ENCODE data around the gene SLC28A2. TPM values are rescaled to one million over a fixed set of nuclear protein-coding genes. Genes with fewer than 3 reads are reported as not detected.

Gene SLC28A2
- total and polyA plus RNA-seq, 5 donors: not detected

GRCh38 chr15:45263854-45264253, 11.8 kb downstream of the SLC28A2 start:
- Histone ChIP-seq H3K27ac (ENCODE audit: low read length) (no peak overlapping the region), H3K4me3 (ENCODE audit: low read length) (no peak overlapping the region), H3K4me1 (ENCODE audit: control insufficient read depth, insufficient read depth, low read length) (no peaks in the 10 kb centered on the region), H3K9me3 (ENCODE audit: control insufficient read depth, low read length) (no peaks in the 10 kb centered on the region), H3K27me3 (ENCODE audit: control insufficient read depth, insufficient read depth) (no peaks in the 10 kb centered on the region)
- intact Hi-C loops (cut with DNase I): loop anchor here in 1 of 4 donors (10.0 kb wide), 1 partner anchor 59 kb away; no protein-coding TSS in a partner anchor
- 95% methylated on average over 2 of the region's 2 CpGs for WGBS
- no peak for DNase-seq
- ATAC-seq: no peak

- Histone ChIP-seq H3K27ac (ENCODE audit: low read length) (no peak overlapping the region), H3K4me3 (ENCODE audit: low read length) (no peak overlapping the region), H3K4me1 (ENCODE audit: control insufficient read depth, insufficient read depth, low read length) (no peaks in the 10 kb centered on the region), H3K27me3 (ENCODE audit: control insufficient read depth, insufficient read depth) (no peaks in the 10 kb centered on the region), H3K9me3 (ENCODE audit: control insufficient read depth, low read length) (no peaks in the 10 kb centered on the region)
- DNase-seq (no peak), ATAC-seq (no peak)
- 65% methylated on average over 3 of the region's 3 CpGs for WGBS
- intact Hi-C loops (cut with DNase I): loop anchor here in 1 of 4 donors (10.0 kb wide), 1 partner anchor 61 kb away; no protein-coding TSS in a partner anchor
These were observed 13.5 kb downstream of the SLC28A2 start for GRCh38 chr15:45265506-45265905.

GRCh38 chr15:45268135-45268534, 16.1 kb downstream of the SLC28A2 start:
- intact Hi-C loops (cut with DNase I): loop anchor here in 1 of 4 donors (10.0 kb wide), 1 partner anchor 63 kb away; no protein-coding TSS in a partner anchor
- DNase-seq: no peak
- Histone ChIP-seq H3K4me3 (ENCODE audit: low read length) (no peak overlapping the region), H3K27me3 (ENCODE audit: control insufficient read depth, insufficient read depth) (no peaks in the 10 kb centered on the region), H3K27ac (ENCODE audit: low read length) (no peak overlapping the region), H3K9me3 (ENCODE audit: control insufficient read depth, low read length) (no peaks in the 10 kb centered on the region), H3K4me1 (ENCODE audit: control insufficient read depth, insufficient read depth, low read length) (no peaks in the 10 kb centered on the region)
- WGBS: 65% methylated on average over 2 of the region's 2 CpGs
- ATAC-seq: no peak

GRCh38 chr15:45274636-45275380, 22.8 kb downstream of the SLC28A2 start:
- intact Hi-C loops (cut with DNase I): loop anchor here in 1 of 4 donors (5.0 kb wide), 1 partner anchor 73 kb away; no protein-coding TSS in a partner anchor
- DNase-seq (no peak), ATAC-seq (no peak)
- Histone ChIP-seq H3K27ac (ENCODE audit: low read length) (no peak overlapping the region), H3K4me3 (ENCODE audit: low read length) (no peak overlapping the region), H3K9me3 (ENCODE audit: control insufficient read depth, low read length) (no peaks in the 10 kb centered on the region), H3K4me1 (ENCODE audit: control insufficient read depth, insufficient read depth, low read length) (peaks cover 3% of the 10 kb centered on the region), H3K27me3 (ENCODE audit: control insufficient read depth, insufficient read depth) (no peaks in the 10 kb centered on the region)
- 81% methylated on average over 5 of the region's 5 CpGs for WGBS

- under 1% methylated on average over 2 of the region's 2 CpGs for WGBS
- H3K4me3 ChIP-seq (ENCODE audit: low read length): no peak overlapping the region
- H3K9me3 ChIP-seq (ENCODE audit: control insufficient read depth, low read length): no peaks in the 10 kb centered on the region
- intact Hi-C loops (cut with DNase I): no loop called here
- H3K27me3 ChIP-seq (ENCODE audit: control insufficient read depth, insufficient read depth): no peaks in the 10 kb centered on the region
- no peak for DNase-seq
- no peak for ATAC-seq
- peaks cover 3% of the 10 kb centered on the region for H3K4me1 ChIP-seq (ENCODE audit: control insufficient read depth, insufficient read depth, low read length)
- H3K27ac ChIP-seq (ENCODE audit: low read length): no peak overlapping the region
These were observed 24.8 kb downstream of the SLC28A2 start for GRCh38 chr15:45276831-45277230.

GRCh38 chr15:45279024-45279698, 27.1 kb downstream of the SLC28A2 start:
- ATAC-seq: peak; percentile 100
- H3K4me3 ChIP-seq (ENCODE audit: low read length): peak overlapping the region; percentile 71
- WGBS: 6% methylated on average over 33 of the region's 33 CpGs
- DNase-seq: peak; percentile 97 to 99 (median 99)
- intact Hi-C loops (cut with DNase I): no loop called here
- no peaks in the 10 kb centered on the region for H3K9me3 ChIP-seq (ENCODE audit: control insufficient read depth, low read length)
- peaks cover 3% of the 10 kb centered on the region for H3K4me1 ChIP-seq (ENCODE audit: control insufficient read depth, insufficient read depth, low read length)
- peak overlapping the region; percentile 86 for H3K27ac ChIP-seq (ENCODE audit: low read length)
- no peaks in the 10 kb centered on the region for H3K27me3 ChIP-seq (ENCODE audit: control insufficient read depth, insufficient read depth)

- no peaks in the 10 kb centered on the region for H3K27me3 ChIP-seq (ENCODE audit: control insufficient read depth, insufficient read depth)
- DNase-seq: no peak
- H3K9me3 ChIP-seq (ENCODE audit: control insufficient read depth, low read length): no peaks in the 10 kb centered on the region
- H3K4me1 ChIP-seq (ENCODE audit: control insufficient read depth, insufficient read depth, low read length): no peaks in the 10 kb centered on the region
- H3K4me3 ChIP-seq (ENCODE audit: low read length): no peak overlapping the region
- intact Hi-C loops (cut with DNase I): no loop called here
- peak overlapping the region; percentile 58 for H3K27ac ChIP-seq (ENCODE audit: low read length)
- no peak for ATAC-seq
- WGBS: 54% methylated on average over 2 of the region's 2 CpGs
These were observed 33.4 kb downstream of the SLC28A2 start for GRCh38 chr15:45285413-45285812.

- Histone ChIP-seq H3K27ac (ENCODE audit: low read length) (no peak overlapping the region), H3K27me3 (ENCODE audit: control insufficient read depth, insufficient read depth) (no peaks in the 10 kb centered on the region), H3K9me3 (ENCODE audit: control insufficient read depth, low read length) (no peaks in the 10 kb centered on the region), H3K4me1 (ENCODE audit: control insufficient read depth, insufficient read depth, low read length) (no peaks in the 10 kb centered on the region), H3K4me3 (ENCODE audit: low read length) (no peak overlapping the region)
- ATAC-seq (no peak), DNase-seq (no peak)
- 65% methylated on average over 2 of the region's 2 CpGs for WGBS
- intact Hi-C loops (cut with DNase I): no loop called here
These were observed 35.4 kb downstream of the SLC28A2 start for GRCh38 chr15:45287390-45287956.

GRCh38 chr15:45288947-45289346, 36.9 kb downstream of the SLC28A2 start:
- 75% methylated on average over 6 of the region's 6 CpGs for WGBS
- no peak for DNase-seq
- H3K4me3 ChIP-seq (ENCODE audit: low read length): no peak overlapping the region
- no peaks in the 10 kb centered on the region for H3K27me3 ChIP-seq (ENCODE audit: control insufficient read depth, insufficient read depth)
- intact Hi-C loops (cut with DNase I): no loop called here
- no peaks in the 10 kb centered on the region for H3K9me3 ChIP-seq (ENCODE audit: control insufficient read depth, low read length)
- H3K4me1 ChIP-seq (ENCODE audit: control insufficient read depth, insufficient read depth, low read length): no peaks in the 10 kb centered on the region
- no peak overlapping the region for H3K27ac ChIP-seq (ENCODE audit: low read length)
- ATAC-seq: no peak

- H3K9me3 ChIP-seq (ENCODE audit: control insufficient read depth, low read length): no peaks in the 10 kb centered on the region
- H3K4me1 ChIP-seq (ENCODE audit: control insufficient read depth, insufficient read depth, low read length): no peaks in the 10 kb centered on the region
- ATAC-seq (no peak), DNase-seq (no peak)
- no peak overlapping the region for H3K4me3 ChIP-seq (ENCODE audit: low read length)
- 69% methylated on average over 8 of the region's 9 CpGs for WGBS
- H3K27me3 ChIP-seq (ENCODE audit: control insufficient read depth, insufficient read depth): no peaks in the 10 kb centered on the region
- intact Hi-C loops (cut with DNase I): no loop called here
- no peak overlapping the region for H3K27ac ChIP-seq (ENCODE audit: low read length)
These were observed 40.0 kb downstream of the SLC28A2 start for GRCh38 chr15:45291822-45292582.

Measured in right cardiac atrium (tissue), 5 donors.